C1 segment of cervical spinal cord (tissue), 14 donors: ENCODE measurements around the gene TTC27.
A peak's percentile ranks its signal among the peaks of the same experiment; 100 is the strongest.

Source experiments
- DNase-seq, 14 donors: peaks; one replicate each; lab custom pipeline; 2025; lab: John Stamatoyannopoulos, UW

Gene TTC27

GRCh38 chr2:32755666-32756065, 127.8 kb downstream of the TTC27 start:
- DNase-seq: no peak

- DNase-seq: no peak
Observed at GRCh38 chr2:32756074-32756727, 128.4 kb downstream of the TTC27 start.

- DNase-seq: no peak
Observed at GRCh38 chr2:32758232-32758631, 130.4 kb downstream of the TTC27 start.

GRCh38 chr2:32760628-32761027, 132.8 kb downstream of the TTC27 start:
- DNase-seq: no peak

GRCh38 chr2:32768387-32769174, 140.7 kb downstream of the TTC27 start:
- DNase-seq: no peak

GRCh38 chr2:32770360-32770759, 142.5 kb downstream of the TTC27 start:
- DNase-seq: no peak

GRCh38 chr2:32772638-32773447, 145.0 kb downstream of the TTC27 start:
- DNase-seq: peak in 3 of 14 donors; percentile 6 to 12 (median 10)

GRCh38 chr2:32773448-32773808, 145.6 kb downstream of the TTC27 start:
- DNase-seq: no peak

- no peak for DNase-seq
Observed at GRCh38 chr2:32775954-32776353, 148.1 kb downstream of the TTC27 start.

GRCh38 chr2:32777714-32778113, 149.9 kb downstream of the TTC27 start:
- DNase-seq: no peak

- DNase-seq: no peak
Observed at GRCh38 chr2:32780961-32781360, 153.1 kb downstream of the TTC27 start.

GRCh38 chr2:32783469-32783868, 155.6 kb downstream of the TTC27 start:
- no peak for DNase-seq

GRCh38 chr2:32783933-32784332, 156.1 kb downstream of the TTC27 start:
- no peak for DNase-seq

GRCh38 chr2:32787207-32787606, 159.4 kb downstream of the TTC27 start:
- DNase-seq: no peak

- no peak for DNase-seq
Observed at GRCh38 chr2:32788114-32788513, 160.3 kb downstream of the TTC27 start.

GRCh38 chr2:32792416-32792815, 164.6 kb downstream of the TTC27 start:
- DNase-seq: no peak

GRCh38 chr2:32798829-32799228, 171.0 kb downstream of the TTC27 start:
- no peak for DNase-seq

- DNase-seq: no peak
Observed at GRCh38 chr2:32801741-32802140, 173.9 kb downstream of the TTC27 start.

GRCh38 chr2:32802877-32803276, 175.0 kb downstream of the TTC27 start:
- DNase-seq: no peak

GRCh38 chr2:32804205-32804604, 176.4 kb downstream of the TTC27 start:
- no peak for DNase-seq

- DNase-seq: no peak
Observed at GRCh38 chr2:32805104-32806095, 177.6 kb downstream of the TTC27 start.
